GM12878 (cell line): ENCODE measurements around the gene SGMS1. TPM values are rescaled to one million over a fixed set of nuclear protein-coding genes. Genes with fewer than 3 reads are reported as not detected.

Source experiments
- ATAC-seq: fragments of 200-7000 bp; cut with Tn5 transposase; 3 replicates; pipeline ENCODE4 v1.9.1; 2020; ENCODE audit warnings: mild to moderate bottlenecking, moderate library complexity
- BruUV-seq: library from RNA; stranded (reverse); fragments of 400-500 nt; replicated peaks from 2 replicates; lab custom pipeline; 2021; lab: Mats Ljungman, UMichigan
- CTCF ChIA-PET: fragments of 300-600 bp; sonication (Branson Sonifier 250); formaldehyde crosslinking; extraction: SDS; loops from one replicate; lab custom pipeline; 2021; ENCODE audit warnings: inconsistent platforms; lab: Yijun Ruan, JAX
- POLR2A ChIA-PET: fragments of 350-600 bp; formaldehyde crosslinking; extraction: SDS; loops from one replicate; lab custom pipeline; 2021; ENCODE audit warnings: inconsistent platforms; lab: Charles Lee
- RAD21 ChIA-PET: fragments of 300-600 bp; sonication (Branson Sonifier 250); formaldehyde crosslinking; loops from one replicate; lab custom pipeline; 2023; ENCODE audit warnings: antibody characterized with exemption; ENCODE audit not compliant: unreplicated experiment; lab: Charles Lee
- SMC1A ChIA-PET: fragments of 300-600 bp; sonication (Branson Sonifier 250); formaldehyde crosslinking; loops from one replicate; lab custom pipeline; 2023; ENCODE audit not compliant: unreplicated experiment, uncharacterized antibody; lab: Charles Lee
- DNase-seq: peaks from one replicate; pipeline ENCODE4 v3.0.0-alpha.2; 2011; ENCODE audit warnings: low read depth, low spot score
- FAIRE-seq: peaks from 3 replicates; lab custom pipeline; 2011; peaks lifted over from hg19 to GRCh38; lab: Jason Lieb, UNC
- H2AFZ ChIP-seq: 2 replicates; pipeline ENCODE4 v1.6.0; 2011; ENCODE audit warnings: low read depth, low read length, control low read depth; ENCODE audit not compliant: control insufficient read depth
- H3K27ac ChIP-seq: 2 replicates; pipeline ENCODE4 v1.5.1; 2011; ENCODE audit warnings: control low read depth; ENCODE audit not compliant: control insufficient read depth, insufficient read depth
- H3K27me3 ChIP-seq, 2 experiments: replicated peaks in 1 of 2; 2 replicates each; pipeline versions ENCODE4 v1.6.0 to v1.6.1; 2011; ENCODE audit warnings: low read length in 1 of 2; ENCODE audit not compliant: control insufficient read depth in 2 of 2, insufficient read depth in 2 of 2
- H3K36me3 ChIP-seq, 2 experiments: 2 replicates each; pipeline ENCODE4 v1.5.1; 2011; ENCODE audit warnings: low read length in 1 of 2; ENCODE audit not compliant: control insufficient read depth in 2 of 2, insufficient read depth in 2 of 2
- H3K4me1 ChIP-seq: 2 replicates; pipeline ENCODE4 v1.6.1; 2011; ENCODE audit warnings: mild to moderate bottlenecking, low read length, moderate library complexity, mixed read lengths; ENCODE audit not compliant: control insufficient read depth, insufficient read depth
- H3K4me2 ChIP-seq: 2 replicates; pipeline ENCODE4 v1.6.0; 2011; ENCODE audit warnings: control low read depth; ENCODE audit not compliant: control insufficient read depth, insufficient read depth
- H3K4me3 ChIP-seq: fragments of 200-600 bp; sonication (generic); 2 replicates; pipeline ENCODE4 v1.5.1; 2016
- H3K79me2 ChIP-seq: 2 replicates; pipeline ENCODE4 v1.6.0; 2011; ENCODE audit warnings: low read length; ENCODE audit not compliant: control insufficient read depth, insufficient read depth
- H3K9ac ChIP-seq: 2 replicates; pipeline ENCODE4 v1.8.0; 2011; ENCODE audit warnings: low read length, control low read depth, mixed read lengths; ENCODE audit not compliant: control insufficient read depth, insufficient read depth
- H3K9me3 ChIP-seq: replicated peaks from 3 replicates; pipeline ENCODE4 v1.5.1; 2011; ENCODE audit warnings: mild to moderate bottlenecking, low read length; ENCODE audit not compliant: control insufficient read depth, insufficient read depth
- H4K20me1 ChIP-seq: 2 replicates; pipeline ENCODE4 v1.6.0; 2011; ENCODE audit not compliant: control insufficient read depth, insufficient read depth
- FOXM1 ChIP-seq: IDR thresholded peaks from 2 replicates; pipeline ENCODE4 v1.6.1; 2012; ENCODE audit warnings: low read depth, mild to moderate bottlenecking, inconsistent platforms, low read length, moderate library complexity
- HDAC2 ChIP-seq: fragments of 200-600 bp; sonication (generic); IDR thresholded peaks from 2 replicates; pipeline ENCODE4 v1.6.1; 2017
- POU2F2 ChIP-seq: IDR thresholded peaks from 3 replicates; pipeline ENCODE4 v1.6.1; 2011; ENCODE audit warnings: low read depth, mild to moderate bottlenecking, low read length, borderline replicate concordance
- RCOR1 ChIP-seq: conservative IDR thresholded peaks from 2 replicates; pipeline ENCODE4 v1.6.1; 2012; ENCODE audit warnings: low read depth, low read length, improper control_type of control experiment
- RUNX3 ChIP-seq: IDR thresholded peaks from 2 replicates; pipeline ENCODE4 v1.6.1; 2012; ENCODE audit warnings: low read length, inconsistent platforms
- SIX5 ChIP-seq: IDR thresholded peaks from 2 replicates; pipeline ENCODE4 v1.6.1; 2011; ENCODE audit warnings: mild to moderate bottlenecking, low read depth, low read length, moderate library complexity; ENCODE audit not compliant: severe bottlenecking
- SUZ12 ChIP-seq: fragments of 200-600 bp; sonication (generic); IDR thresholded peaks from one replicate; pipeline ENCODE4 v1.6.1; 2018; ENCODE audit warnings: antibody characterized with exemption, mild to moderate bottlenecking; ENCODE audit not compliant: unreplicated experiment
- TCF12 ChIP-seq: IDR thresholded peaks from 2 replicates; pipeline ENCODE4 v1.6.1; 2011; ENCODE audit warnings: low read depth, mild to moderate bottlenecking, low read length
- ZZZ3 ChIP-seq: IDR thresholded peaks from 2 replicates; pipeline ENCODE4 v1.6.1; 2011; ENCODE audit warnings: low read depth; ENCODE audit not compliant: control insufficient read depth, insufficient read length
- WGBS: methylation state at CpG from one replicate; pipeline ENCODE4 v1.1.6; 2016; ENCODE audit warnings: low lambda C conversion rate; ENCODE audit not compliant: insufficient replicate concordance, insufficient coverage; ENCODE audit errors: missing lambda C conversion rate; 5-methylcytosine and 5-hydroxymethylcytosine counted together
- in situ Hi-C: fragments of 300-500 bp; cut with MboI; formaldehyde crosslinking; loops from 9 replicates; pipeline ENCODE4 v1.14.3; 2018; ENCODE audit warnings: mixed read lengths
- intact Hi-C: fragments of 100-400 bp; cut with micrococcal nuclease; formaldehyde crosslinking; loops from one replicate; pipeline ENCODE4 v1.14.2; 2022; ENCODE audit not compliant: unreplicated experiment
- polyA plus RNA-seq, 11 experiments: library from polyadenylated mRNA; depleted of rRNA in 4 of 11; unstranded in 6 of 11; stranded (reverse) in 5 of 11; fragments of >200 nt; fragmentation: Nextera tagmentation in 4 of 11; fragmentation: Illumina TruSeq in 1 of 11; extraction: Ambion mirVana in 4 of 11; extraction: Trizol in 1 of 11; gene quantifications; 1 replicate in 1 of 11; 2 replicates in 10 of 11; pipeline versions ENCODE4 v1.2.1 to v1.2.3, GENCODE V29; 2011 to 2016; ENCODE audit warnings: inconsistent platforms in 2 of 11, missing spikeins in 2 of 11, low read depth in 1 of 11
- total RNA-seq, 4 experiments: library from RNA; depleted of rRNA in 3 of 4; stranded (reverse); fragments of >200 nt in 3 of 4; fragmentation: Illumina TruSeq in 1 of 4; extraction: Trizol in 1 of 4; gene quantifications; 2 replicates each; pipeline versions ENCODE4 v1.2.1 to v1.2.3, GENCODE V29; 2013 to 2021

Gene SGMS1
- total and polyA plus RNA-seq, 10 of the 15 experiments (the other 5 are each of a cell fraction or from before 2014, with no cell fraction given) = 1.4 to 14.5 (median 4.9) TPM

DNA sequence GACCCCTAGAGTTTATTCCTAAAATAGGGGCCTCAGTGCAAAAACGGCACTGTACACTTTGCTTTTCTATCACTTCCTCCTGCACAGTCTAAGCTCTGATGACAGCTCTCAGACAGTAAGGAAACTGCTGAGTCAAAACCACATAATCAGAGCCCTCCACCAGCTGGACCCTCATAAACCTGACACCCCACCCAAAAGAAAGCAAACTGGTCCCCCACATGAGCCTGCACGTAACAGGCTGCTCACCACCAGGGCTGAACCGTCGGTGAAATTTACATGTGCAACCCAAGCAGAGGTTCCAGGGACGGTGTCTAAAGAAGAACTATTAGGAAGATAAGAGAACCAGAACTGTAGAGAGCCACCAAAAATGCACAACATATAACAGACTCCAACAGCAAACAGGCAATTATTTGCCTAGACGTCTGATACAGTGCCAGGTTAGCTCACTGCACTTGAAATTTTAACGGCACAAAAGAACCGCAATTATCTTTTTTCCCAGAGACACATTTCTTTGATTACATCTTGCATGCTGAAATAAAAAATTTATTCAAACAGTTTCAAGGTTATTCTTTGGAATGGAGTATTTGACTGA lies 19.6 kb downstream of the SGMS1 start (continued):
- TF ChIP-seq RCOR1 (no peak), POU2F2 (peak; percentile 26; the same call in 1 of the 3 replicates), SUZ12 (no peak), FOXM1 (no peak), ZZZ3 (no peak), TCF12 (0 out of 2 replicates have a peak, but pooled peaks have one; percentile 42), RUNX3 (peak; percentile 56; the same call in 1 of the 2 replicates)

DNA sequence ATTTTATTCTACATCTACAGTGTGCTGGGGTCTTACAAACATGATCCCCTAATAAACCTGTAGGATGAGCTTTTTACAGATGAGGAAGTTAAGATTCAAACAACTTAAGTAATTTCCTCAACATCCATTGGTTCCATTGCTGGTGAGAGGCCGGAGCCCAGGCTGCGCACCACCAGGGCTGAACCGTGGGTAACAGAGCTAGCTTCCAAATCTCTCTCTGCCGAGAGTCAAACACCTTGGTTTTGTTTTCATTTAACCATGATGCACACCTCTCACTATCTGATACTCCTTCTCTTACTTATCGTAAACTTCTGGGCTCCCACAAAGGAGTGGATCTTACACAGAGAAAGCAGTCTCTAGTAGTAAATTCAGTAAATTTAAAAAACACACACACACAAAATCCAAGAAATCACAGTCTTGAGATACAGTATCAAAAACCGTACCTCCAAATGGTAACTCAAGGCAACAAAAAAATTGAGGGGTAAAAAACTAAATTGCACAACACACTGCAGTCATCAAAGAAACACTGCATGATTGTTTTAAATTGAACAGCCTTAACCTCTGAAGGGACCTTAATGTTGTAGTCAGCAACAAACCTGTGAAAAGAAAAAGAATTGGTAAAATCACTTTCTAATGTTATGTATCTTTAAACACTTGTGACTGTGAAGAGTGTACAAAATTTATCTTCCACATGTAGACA lies 20.5 kb downstream of the SGMS1 start:
- Histone ChIP-seq H3K27me3 (no peaks in the 10 kb centered on the region), H3K79me2 (peaks cover 4% of the 10 kb centered on the region), H3K9me3 (no peaks in the 10 kb centered on the region), H3K36me3 (no peaks in the 10 kb centered on the region), H3K4me3 (no peak overlapping the region), H2AFZ (no peak overlapping the region), H3K9ac (no peak overlapping the region), H3K27ac (no peak overlapping the region), H4K20me1 (no peaks in the 10 kb centered on the region), H3K4me1 (peaks cover 24% of the 10 kb centered on the region; the same call in 1 of the 2 replicates), H3K4me2 (no peak overlapping the region; the same call in 1 of the 2 replicates)
- ATAC-seq (no peak), DNase-seq (no peak), FAIRE-seq (no peak)
- TF ChIP-seq SIX5 = no peak
- TF ChIP-seq HDAC2 = no peak
- ChIA-PET SMC1A (interaction anchor here (0.9 to 1.9 kb wide), 7 partner anchors 10 to 113 kb away, joined by 3 to 8 read pairs (median 3); no protein-coding TSS in a partner anchor), CTCF (interaction anchor here (1.0 to 1.2 kb wide), 2 partner anchors 12 to 25 kb away, joined by 3 to 4 read pairs; no protein-coding TSS in a partner anchor), POLR2A (interaction anchor here (0.8 kb wide), 1 partner anchor 9 kb away, joined by 3 read pairs; no protein-coding TSS in a partner anchor), RAD21 (interaction anchor here (2.1 kb wide), 1 partner anchor 17 kb away, joined by 4 read pairs; no protein-coding TSS in a partner anchor)
- WGBS = 94% methylated on average over 6 of the region's 6 CpGs
- intact Hi-C loops (loop anchor here (5.0 kb wide), 1 partner anchor 46 kb away; no protein-coding TSS in a partner anchor), in situ Hi-C loops (no loop called here)
- no TSS peak for BruUV-seq
